B cell (primary cell): ENCODE data around the gene PRR23E. TPM values are rescaled to one million over a fixed set of nuclear protein-coding genes. Genes with fewer than 3 reads are reported as not detected.

Experiments used
- ATAC-seq: fragments of 200-7000 bp; cut with Tn5 transposase; one replicate; pipeline ENCODE4 v1.10.0; 2021; ENCODE audit warnings: low read depth, mild to moderate bottlenecking, moderate number of reproducible peaks, moderate library complexity
- CTCF ChIA-PET: fragments of 350-600 bp; sonication (Branson Sonifier 250); formaldehyde crosslinking; loops from one replicate; lab custom pipeline; 2021; ENCODE audit warnings: antibody characterized with exemption, inconsistent platforms; lab: Charles Lee
- POLR2A ChIA-PET: fragments of 350-600 bp; sonication (Branson Sonifier 250); formaldehyde crosslinking; loops from one replicate; lab custom pipeline; 2021; ENCODE audit warnings: antibody characterized with exemption; lab: Charles Lee
- DNase-seq: peaks from one replicate; pipeline ENCODE4 v3.0.0; 2013
- H2AFZ ChIP-seq: 2 replicates; pipeline ENCODE4 v1.6.1; 2012; ENCODE audit warnings: mild to moderate bottlenecking, low read depth, low read length; ENCODE audit not compliant: insufficient read depth, poor library complexity, severe bottlenecking
- H3K27ac ChIP-seq, 2 donors: 1 replicate in 1 of 2; 2 replicates in 1 of 2; pipeline ENCODE4 v1.5.1; 2012 to 2013; ENCODE audit warnings: low read length in 2 of 2, mild to moderate bottlenecking in 2 of 2, moderate library complexity in 1 of 2
- H3K27me3 ChIP-seq, 4 experiments: fragments of 200-600 bp in 1 of 4; sonication (generic) in 1 of 4; replicated peaks in 1 of 4; 1 replicate in 2 of 4; 2 replicates in 2 of 4; pipeline versions ENCODE4 v1.6.1 to v1.7.0; 2013 to 2016; ENCODE audit warnings: low read length in 3 of 4, mild to moderate bottlenecking in 2 of 4, mixed read lengths in 1 of 4, moderate library complexity in 1 of 4; ENCODE audit not compliant: insufficient read depth in 4 of 4, control insufficient read depth in 3 of 4; ENCODE audit errors: control extremely low read depth in 1 of 4
- H3K36me3 ChIP-seq, 2 experiments: replicated peaks in 1 of 2; 1 replicate in 1 of 2; 2 replicates in 1 of 2; pipeline versions ENCODE4 v1.6.1 to v1.7.1; 2013; ENCODE audit warnings: low read length in 1 of 2; ENCODE audit not compliant: insufficient read depth in 2 of 2, control insufficient read depth in 1 of 2; ENCODE audit errors: control extremely low read depth in 1 of 2, extremely low read depth in 1 of 2
- H3K4me1 ChIP-seq, 2 donors: fragments of 200-600 bp in 1 of 2; sonication (generic) in 1 of 2; 1 replicate in 1 of 2; 2 replicates in 1 of 2; pipeline versions ENCODE4 v1.5.1 to v1.6.1; 2013 to 2017; ENCODE audit warnings: low read length in 2 of 2; ENCODE audit not compliant: control insufficient read depth in 2 of 2, insufficient read depth in 2 of 2
- H3K4me2 ChIP-seq: replicated peaks from 2 replicates; pipeline ENCODE3; 2012; ENCODE audit warnings: mild to moderate bottlenecking, low read depth, low read length; ENCODE audit not compliant: poor library complexity, severe bottlenecking
- H3K4me3 ChIP-seq, 5 experiments: fragments of 200-600 bp in 1 of 5; sonication (generic) in 1 of 5; 1 replicate in 3 of 5; 2 replicates in 2 of 5; pipeline versions ENCODE4 v1.5.1 to v1.7.0; 2011 to 2016; ENCODE audit warnings: low read length in 4 of 5, mild to moderate bottlenecking in 4 of 5, low read depth in 2 of 5, control low read depth in 1 of 5, moderate library complexity in 1 of 5; ENCODE audit not compliant: insufficient read depth in 1 of 5; ENCODE audit errors: control extremely low read depth in 1 of 5, extremely low read depth in 1 of 5
- H3K79me2 ChIP-seq: fragments of 200-600 bp; sonication (generic); one replicate; pipeline ENCODE4 v1.6.0; 2016; ENCODE audit warnings: low read length; ENCODE audit not compliant: control insufficient read depth, insufficient read depth
- H3K9ac ChIP-seq: fragments of 200-600 bp; sonication (generic); 2 replicates; pipeline ENCODE4 v1.6.1; 2017; ENCODE audit warnings: mild to moderate bottlenecking, low read length, moderate library complexity
- H3K9me3 ChIP-seq, 3 donors: one replicate each; pipeline versions ENCODE4 v1.6.1 to v1.7.1; 2013; ENCODE audit warnings: low read length in 2 of 3; ENCODE audit not compliant: control insufficient read depth in 2 of 3, insufficient read depth in 1 of 3; ENCODE audit errors: control extremely low read depth in 1 of 3
- H4K20me1 ChIP-seq: 2 replicates; pipeline ENCODE4 v1.6.0; 2012; ENCODE audit warnings: mild to moderate bottlenecking, low read length; ENCODE audit not compliant: insufficient read depth, control insufficient read depth, poor library complexity, severe bottlenecking
- H3K27ac Mint-ChIP-seq: one replicate; pipeline ENCODE4 v1.8.0; 2021; ENCODE audit warnings: mixed read lengths
- H3K27me3 Mint-ChIP-seq: one replicate; pipeline ENCODE4 v1.8.0; 2021; ENCODE audit warnings: mixed read lengths
- H3K4me1 Mint-ChIP-seq: one replicate; pipeline ENCODE4 v1.8.0; 2021; ENCODE audit warnings: mixed read lengths
- H3K4me3 Mint-ChIP-seq: one replicate; pipeline ENCODE4 v1.8.0; 2021; ENCODE audit warnings: mixed read lengths
- H3K9me3 Mint-ChIP-seq: one replicate; pipeline ENCODE4 v1.8.0; 2022; ENCODE audit warnings: mixed read lengths; ENCODE audit not compliant: insufficient read depth
- EZH2 ChIP-seq: IDR thresholded peaks from 2 replicates; pipeline ENCODE4 v1.6.1; 2012; ENCODE audit warnings: borderline replicate concordance, low read depth, mild to moderate bottlenecking, moderate library complexity, low read length; ENCODE audit not compliant: insufficient read depth, poor library complexity, severe bottlenecking
- WGBS: methylation state at CpG from one replicate; pipeline ENCODE4 v1.1.5; 2013; ENCODE audit warnings: missing lambda C conversion rate; ENCODE audit not compliant: insufficient coverage; 5-methylcytosine and 5-hydroxymethylcytosine counted together
- intact Hi-C: fragments of 100-400 bp; cut with micrococcal nuclease; formaldehyde crosslinking; loops from one replicate; pipeline ENCODE4 v1.10.0; 2022
- polyA plus RNA-seq: library from polyadenylated mRNA; depleted of rRNA; stranded (reverse); fragments of >200 nt; gene quantifications from 2 replicates; pipeline ENCODE4 v1.2.3, GENCODE V29; 2012
- total RNA-seq, 2 donors: library from RNA; stranded (reverse); fragments of 120-200 nt in 1 of 2; gene quantifications; 1 replicate in 1 of 2; 2 replicates in 1 of 2; pipeline versions ENCODE4 v1.2.3 to v1.2.4, GENCODE V29; 2013 to 2022
- TF ChIP-seq, protein P1 (sequence below): fragments of 200-600 bp; IDR thresholded peaks from one replicate; pipeline ENCODE4 v1.8.0; 2022; ENCODE audit warnings: antibody characterized with exemption, mild to moderate bottlenecking

PRR23E gene
- total and polyA plus RNA-seq, 2 donors (not counting 1 experiment from before 2014, with no cell fraction given): not detected

DNA sequence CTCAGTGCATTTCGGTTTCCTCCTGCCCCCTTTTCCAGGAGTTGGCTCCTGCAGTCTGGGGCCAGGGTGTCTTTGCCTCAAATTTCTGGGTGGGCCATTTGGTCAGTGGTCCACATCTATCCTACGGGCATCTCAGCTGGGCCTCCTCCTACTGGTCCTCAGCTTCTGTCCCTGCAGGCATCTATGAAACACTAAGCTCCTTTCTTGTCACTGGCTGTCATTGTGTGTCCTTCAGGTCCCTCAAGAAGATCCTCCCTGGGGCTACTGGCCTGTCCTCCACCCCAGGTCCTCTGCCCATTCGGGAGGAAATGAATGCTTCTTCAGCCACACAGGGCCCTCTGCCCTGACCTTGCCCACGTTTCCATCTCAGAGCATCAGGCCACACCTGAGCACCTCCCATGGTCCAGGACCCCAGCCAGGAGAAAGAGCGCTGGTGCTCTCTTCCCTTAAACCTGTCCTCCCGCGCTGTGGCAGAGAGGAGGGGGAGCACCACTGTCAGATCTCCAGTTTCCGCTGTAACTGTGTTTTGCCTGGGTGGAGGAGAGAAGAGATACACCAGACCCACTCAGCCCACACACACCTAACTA, 1.8 kb downstream of the PRR23E start:
- no peak overlapping the region for H3K4me3 ChIP-seq
- H4K20me1 ChIP-seq: no peaks in the 10 kb centered on the region
- DNase-seq: no peak
- H3K27me3 ChIP-seq: no peaks in the 10 kb centered on the region
- H2AFZ ChIP-seq: no peak overlapping the region
- no peaks in the 10 kb centered on the region for H3K4me1 ChIP-seq
- ChIA-PET CTCF (no interaction called here), POLR2A (no interaction called here)
- no peak overlapping the region for H3K4me2 ChIP-seq
- no peak overlapping the region for H3K27ac Mint-ChIP-seq
- WGBS: 71% methylated on average over 4 of the region's 8 CpGs
- intact Hi-C loops: no loop called here
- H3K79me2 ChIP-seq: no peaks in the 10 kb centered on the region
- H3K4me3 Mint-ChIP-seq: no peak overlapping the region
- H3K9me3 Mint-ChIP-seq: no peaks in the 10 kb centered on the region
- ATAC-seq: no peak
- TF ChIP-seq, protein P1, sequence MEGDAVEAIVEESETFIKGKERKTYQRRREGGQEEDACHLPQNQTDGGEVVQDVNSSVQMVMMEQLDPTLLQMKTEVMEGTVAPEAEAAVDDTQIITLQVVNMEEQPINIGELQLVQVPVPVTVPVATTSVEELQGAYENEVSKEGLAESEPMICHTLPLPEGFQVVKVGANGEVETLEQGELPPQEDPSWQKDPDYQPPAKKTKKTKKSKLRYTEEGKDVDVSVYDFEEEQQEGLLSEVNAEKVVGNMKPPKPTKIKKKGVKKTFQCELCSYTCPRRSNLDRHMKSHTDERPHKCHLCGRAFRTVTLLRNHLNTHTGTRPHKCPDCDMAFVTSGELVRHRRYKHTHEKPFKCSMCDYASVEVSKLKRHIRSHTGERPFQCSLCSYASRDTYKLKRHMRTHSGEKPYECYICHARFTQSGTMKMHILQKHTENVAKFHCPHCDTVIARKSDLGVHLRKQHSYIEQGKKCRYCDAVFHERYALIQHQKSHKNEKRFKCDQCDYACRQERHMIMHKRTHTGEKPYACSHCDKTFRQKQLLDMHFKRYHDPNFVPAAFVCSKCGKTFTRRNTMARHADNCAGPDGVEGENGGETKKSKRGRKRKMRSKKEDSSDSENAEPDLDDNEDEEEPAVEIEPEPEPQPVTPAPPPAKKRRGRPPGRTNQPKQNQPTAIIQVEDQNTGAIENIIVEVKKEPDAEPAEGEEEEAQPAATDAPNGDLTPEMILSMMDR: no peak
- TF ChIP-seq EZH2: no peak
- H3K9me3 ChIP-seq: peaks cover 1 to 22% (median 3%) of the 10 kb centered on the region in 3 donors
- H3K27ac ChIP-seq: no peak overlapping the region
- H3K27me3 Mint-ChIP-seq: peaks cover 5% of the 10 kb centered on the region
- no peaks in the 10 kb centered on the region for H3K36me3 ChIP-seq
- no peak overlapping the region for H3K9ac ChIP-seq
- no peaks in the 10 kb centered on the region for H3K4me1 Mint-ChIP-seq

DNA sequence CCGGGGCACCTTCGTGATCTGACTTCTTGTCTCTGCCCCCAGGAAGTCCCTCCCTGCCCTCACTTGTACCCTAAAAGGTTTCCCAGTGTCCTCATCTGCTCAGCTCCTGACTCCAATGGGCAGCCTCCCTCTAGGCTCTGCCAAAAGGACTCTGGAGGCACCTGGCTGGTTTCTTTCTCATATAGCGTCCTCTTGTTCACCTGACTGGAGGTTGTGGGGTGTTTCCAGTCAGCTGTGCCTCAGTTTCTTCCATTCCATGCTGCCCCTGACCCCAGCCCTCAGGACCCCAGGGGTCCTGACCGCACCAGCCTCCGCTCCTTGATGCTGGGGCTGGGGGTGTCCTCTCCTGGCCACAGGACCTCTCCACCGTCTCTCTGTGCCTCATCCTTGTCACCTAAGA, 2.5 kb downstream of the PRR23E start:
- Mint-ChIP-seq H3K27me3 (peaks cover 5% of the 10 kb centered on the region), H3K9me3 (no peaks in the 10 kb centered on the region), H3K4me1 (no peaks in the 10 kb centered on the region), H3K27ac (no peak overlapping the region), H3K4me3 (no peak overlapping the region)
- H3K9me3 ChIP-seq: peaks cover 1 to 22% (median 3%) of the 10 kb centered on the region in 3 donors
- TF ChIP-seq EZH2: no peak
- TF ChIP-seq, protein P1: no peak
- no peaks in the 10 kb centered on the region for H3K79me2 ChIP-seq
- H3K27ac ChIP-seq: no peak overlapping the region
- no peaks in the 10 kb centered on the region for H3K36me3 ChIP-seq
- H3K27me3 ChIP-seq: no peaks in the 10 kb centered on the region
- CTCF ChIA-PET: no interaction called here
- H3K4me2 ChIP-seq: no peak overlapping the region
- ATAC-seq (no peak), DNase-seq (no peak)
- no peak overlapping the region for H3K9ac ChIP-seq
- no peaks in the 10 kb centered on the region for H4K20me1 ChIP-seq
- H3K4me3 ChIP-seq: no peak overlapping the region
- no peaks in the 10 kb centered on the region for H3K4me1 ChIP-seq
- intact Hi-C loops: no loop called here
- no peak overlapping the region for H2AFZ ChIP-seq
- 90% methylated on average over 5 of the region's 6 CpGs for WGBS
- POLR2A ChIA-PET: no interaction called here
